Spleen (tissue), 11 donors: ENCODE data around the gene PACS1. TPM values are rescaled to one million over a fixed set of nuclear protein-coding genes. Genes with fewer than 3 reads are reported as not detected.

Experiments used
- DNase-seq: peaks from one replicate; pipeline ENCODE4 v3.0.0-alpha.2; 2020
- H3K27ac ChIP-seq, 8 donors: fragments of 200-600 bp; sonication (generic) in 7 of 8; 1 replicate in 4 of 8; 2 replicates in 4 of 8; pipeline versions ENCODE4 v1.5.0 to v1.8.0; 2016 to 2021; ENCODE audit warnings: inconsistent platforms in 4 of 8, mild to moderate bottlenecking in 4 of 8, moderate library complexity in 1 of 8
- H3K27me3 ChIP-seq, 7 donors: fragments of 200-600 bp; sonication (generic) in 6 of 7; replicated peaks in 1 of 7; 1 replicate in 4 of 7; 2 replicates in 3 of 7; pipeline versions ENCODE4 v1.5.0 to v1.8.0; 2016 to 2021; ENCODE audit warnings: inconsistent platforms in 3 of 7, mild to moderate bottlenecking in 1 of 7
- H3K36me3 ChIP-seq, 6 donors: fragments of 200-600 bp; sonication (generic) in 5 of 6; 1 replicate in 4 of 6; 2 replicates in 2 of 6; pipeline versions ENCODE4 v1.5.0 to v1.8.0; 2016 to 2021; ENCODE audit warnings: inconsistent platforms in 2 of 6
- H3K4me1 ChIP-seq, 6 donors: fragments of 200-600 bp; sonication (generic) in 5 of 6; 1 replicate in 3 of 6; 2 replicates in 3 of 6; pipeline versions ENCODE4 v1.5.0 to v1.8.0; 2016 to 2021; ENCODE audit warnings: inconsistent platforms in 3 of 6
- H3K4me3 ChIP-seq, 8 donors: fragments of 200-600 bp; sonication (generic) in 7 of 8; 1 replicate in 4 of 8; 2 replicates in 4 of 8; pipeline versions ENCODE4 v1.5.0 to v1.8.0; 2016 to 2021; ENCODE audit warnings: inconsistent platforms in 4 of 8, mild to moderate bottlenecking in 4 of 8, moderate library complexity in 2 of 8
- H3K9me3 ChIP-seq, 8 donors: fragments of 200-600 bp; sonication (generic) in 7 of 8; 1 replicate in 4 of 8; 2 replicates in 4 of 8; pipeline versions ENCODE4 v1.5.0 to v1.8.0; 2016 to 2021; ENCODE audit warnings: inconsistent platforms in 4 of 8
- CTCF ChIP-seq, 11 experiments: fragments of 200-600 bp in 7 of 11; fragments of 450-650 bp in 4 of 11; sonication (generic) in 4 of 11; IDR thresholded peaks in 8 of 11; conservative IDR thresholded peaks in 3 of 11; 1 replicate in 7 of 11; 2 replicates in 4 of 11; pipeline versions ENCODE4 v1.4.0 to v1.8.0; 2016 to 2021; ENCODE audit warnings: antibody characterized with exemption in 11 of 11, inconsistent platforms in 4 of 11, mild to moderate bottlenecking in 1 of 11
- POLR2A ChIP-seq, 3 donors: fragments of 450-650 bp; IDR thresholded peaks; one replicate each; pipeline ENCODE4 v1.5.1; 2017; ENCODE audit warnings: antibody characterized with exemption in 3 of 3, mild to moderate bottlenecking in 1 of 3
- POLR2AphosphoS5 ChIP-seq, 3 donors: sonication (generic); formaldehyde crosslinking; IDR thresholded peaks; one replicate each; pipeline ENCODE4 v1.5.1; 2017; ENCODE audit warnings: antibody characterized with exemption in 3 of 3
- WGBS, 5 donors: extraction: QIAGEN DNeasy Blood & Tissue Kit in 3 of 5; methylation state at CpG; one replicate each; pipeline versions ENCODE4 v1.1.5 to v1.1.7; 2013 to 2018; 5-methylcytosine and 5-hydroxymethylcytosine counted together
- intact Hi-C: fragments of 100-400 bp; cut with DNase I; formaldehyde crosslinking; loops from one replicate; pipeline ENCODE4 v1.15.0; 2023; ENCODE audit warnings: low total_unique reads
- polyA plus RNA-seq, 3 donors: library from polyadenylated mRNA; stranded (reverse); fragments of 200-250 nt; gene quantifications; one replicate each; pipeline ENCODE4 v1.2.1, GENCODE V29; 2013
- total RNA-seq, 7 donors: library from RNA; depleted of rRNA in 3 of 7; stranded (reverse); fragments of >200 nt in 3 of 7; fragmentation: NEBNext Ultra II Directional in 4 of 7; extraction: Animal tissue kit (Norgen Biotek cat#: 25700) in 4 of 7; gene quantifications; one replicate each; pipeline versions ENCODE4 v1.1.0 to v1.2.1, GENCODE V29; 2016 to 2021
- donor health status: healthy with polysubstance abuse.
- donor health status: DM: no; HTN: no; CAD: no; lungs with moderate emphysema.
- donor health status: DM: no; HTN: no; CAD: no.
- donor health status: Bipolar disorder and iron deficiency.
- donor health status: healthy.
- donor health status: DM: no; HTN: no; CAD: no.
- donor health status: DM: yes; HTN: yes; CAD: no.

Gene PACS1
- total and polyA plus RNA-seq, 10 donors = 20.6 to 126 (median 98.8) TPM

- Histone ChIP-seq H3K36me3 (no peaks in the 10 kb centered on the region), H3K27me3 (no peaks in the 10 kb centered on the region), H3K9me3 (no peaks in the 10 kb centered on the region), H3K4me1 (peaks cover 36 to 84% (median 58%) of the 10 kb centered on the region in 6 donors), H3K27ac (peak overlapping the region in 7 of 8 donors; percentile 0 to 86 (median 39)), H3K4me3 (no peak overlapping the region)
- TF ChIP-seq CTCF (IDR thresholded peaks at IDR 0.05 in 8 of 11, conservative IDR thresholded peaks at IDR 0.05 in 3 of 11) = no peak
- TF ChIP-seq POLR2A (IDR thresholded peaks at IDR 0.05) = no peak
- TF ChIP-seq POLR2AphosphoS5 (IDR thresholded peaks at IDR 0.05) = no peak
- intact Hi-C loops = no loop called here
- DNase-seq = no peak
- 58 to 69% (median 64%) methylated on average over 5 of the region's 5 CpGs for WGBS, 5 donors
Measured at GRCh38 chr11:66119348-66120133, 49.5 kb downstream of the PACS1 start.

GRCh38 chr11:66121466-66121865 is 51.4 kb downstream of the PACS1 start:
- Histone ChIP-seq H3K4me3 (no peak overlapping the region), H3K9me3 (no peaks in the 10 kb centered on the region), H3K4me1 (peaks cover 30 to 84% (median 55%) of the 10 kb centered on the region in 6 donors), H3K27ac (no peak overlapping the region), H3K36me3 (no peaks in the 10 kb centered on the region), H3K27me3 (no peaks in the 10 kb centered on the region)
- DNase-seq = no peak
- 85 to 97% (median 94%) methylated on average over 2 of the region's 2 CpGs for WGBS, 5 donors
- intact Hi-C loops = no loop called here
- no peak for TF ChIP-seq CTCF (IDR thresholded peaks at IDR 0.05 in 8 of 11, conservative IDR thresholded peaks at IDR 0.05 in 3 of 11)
- no peak for TF ChIP-seq POLR2AphosphoS5 (IDR thresholded peaks at IDR 0.05)
- no peak for TF ChIP-seq POLR2A (IDR thresholded peaks at IDR 0.05)

- TF ChIP-seq CTCF (IDR thresholded peaks at IDR 0.05 in 8 of 11, conservative IDR thresholded peaks at IDR 0.05 in 3 of 11) = no peak
- TF ChIP-seq POLR2A (IDR thresholded peaks at IDR 0.05) = no peak
- TF ChIP-seq POLR2AphosphoS5 (IDR thresholded peaks at IDR 0.05) = no peak
- WGBS, 5 donors = 96 to 98% (median 97%) methylated on average over 6 of the region's 6 CpGs
- no peaks in the 10 kb centered on the region for H3K36me3 ChIP-seq
- no peaks in the 10 kb centered on the region for H3K27me3 ChIP-seq
- DNase-seq = no peak
- H3K4me1 ChIP-seq = peaks cover 36 to 84% (median 48%) of the 10 kb centered on the region in 6 donors
- intact Hi-C loops = no loop called here
- H3K4me3 ChIP-seq = no peak overlapping the region
- H3K27ac ChIP-seq = no peak overlapping the region
- H3K9me3 ChIP-seq = no peaks in the 10 kb centered on the region
Measured at GRCh38 chr11:66123902-66124301, 53.8 kb downstream of the PACS1 start.

- peak overlapping the region in 1 of 8 donors; percentile 21 for H3K27ac ChIP-seq
- intact Hi-C loops = no loop called here
- no peaks in the 10 kb centered on the region for H3K36me3 ChIP-seq
- no peaks in the 10 kb centered on the region for H3K9me3 ChIP-seq
- H3K4me3 ChIP-seq = no peak overlapping the region
- 88 to 98% (median 96%) methylated on average over 3 of the region's 3 CpGs for WGBS, 5 donors
- H3K4me1 ChIP-seq = peaks cover 30 to 84% (median 42%) of the 10 kb centered on the region in 6 donors
- TF ChIP-seq CTCF (IDR thresholded peaks at IDR 0.05 in 8 of 11, conservative IDR thresholded peaks at IDR 0.05 in 3 of 11) (no peak), POLR2A (IDR thresholded peaks at IDR 0.05) (no peak), POLR2AphosphoS5 (IDR thresholded peaks at IDR 0.05) (no peak)
- no peak for DNase-seq
- no peaks in the 10 kb centered on the region for H3K27me3 ChIP-seq
Measured at GRCh38 chr11:66124564-66124963, 54.5 kb downstream of the PACS1 start.
